Skeletal muscle satellite cell (primary cell): ENCODE results near the gene BRSK2.
"Not testable (repeated sequence)": the region's sequence is repeated elsewhere in the genome, so short reads cannot be mapped to it uniquely, and the experiment has no call there.

Experiments
- H3K27me3 ChIP-seq: 2 replicates; pipeline ENCODE4 v1.7.0; 2013; ENCODE audit warnings: low read length; ENCODE audit not compliant: control insufficient read depth, insufficient read depth
- H3K36me3 ChIP-seq: 2 replicates; pipeline ENCODE4 v1.7.0; 2013; ENCODE audit warnings: mild to moderate bottlenecking, control low read depth, low read length; ENCODE audit not compliant: insufficient read depth
- H3K4me1 ChIP-seq: 2 replicates; pipeline ENCODE4 v1.7.0; 2013; ENCODE audit warnings: low read length; ENCODE audit not compliant: control insufficient read depth, insufficient read depth
- H3K4me2 ChIP-seq: 2 replicates; pipeline ENCODE4 v1.7.0; 2013; ENCODE audit warnings: mild to moderate bottlenecking, low read length
- H3K4me3 ChIP-seq: 2 replicates; pipeline ENCODE4 v1.7.0; 2013; ENCODE audit warnings: low read length
- H3K9ac ChIP-seq: 2 replicates; pipeline ENCODE4 v1.7.0; 2013; ENCODE audit warnings: mild to moderate bottlenecking, low read depth, low read length, moderate library complexity
- H3K9me3 ChIP-seq: replicated peaks from 2 replicates; pipeline ENCODE4 v1.7.0; 2013; ENCODE audit warnings: mild to moderate bottlenecking, control low read depth, low read length

The BRSK2 gene

DNA sequence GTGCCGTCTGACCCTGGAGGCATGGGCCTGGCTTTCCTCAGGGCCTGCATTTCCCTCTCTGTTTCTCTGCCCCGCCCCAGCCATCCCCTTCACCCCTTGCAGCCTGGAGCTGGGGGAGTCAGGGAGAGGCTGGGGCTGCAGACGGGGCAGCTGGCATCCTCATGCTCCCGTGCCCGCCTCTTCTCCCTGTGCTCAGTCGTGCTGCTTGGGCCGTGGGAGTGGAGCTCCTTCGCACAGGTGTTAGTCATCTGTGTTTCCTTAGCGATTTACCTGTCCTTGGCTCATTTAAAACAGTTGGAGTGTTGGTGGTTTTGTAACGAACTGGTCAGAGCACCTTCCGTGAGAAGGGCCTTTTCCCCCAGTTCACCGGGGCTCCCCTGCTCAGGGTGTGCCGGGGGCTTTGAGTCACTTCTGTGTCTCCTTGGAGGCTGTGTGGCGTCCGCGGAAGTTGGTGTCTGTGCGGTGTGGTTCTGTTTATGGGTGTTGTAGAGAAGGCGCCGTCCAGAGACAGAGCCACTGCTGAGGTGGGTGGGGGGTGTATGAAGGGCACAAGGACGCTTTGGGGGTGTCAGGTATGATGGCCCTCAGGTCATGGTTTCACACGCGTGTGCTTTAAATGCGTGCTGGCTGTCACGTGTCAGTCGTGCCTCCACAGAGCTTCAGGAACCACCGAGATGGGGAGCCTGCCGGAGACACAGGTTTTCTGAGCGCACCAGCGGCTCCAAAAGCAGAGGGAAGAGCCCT lies 19.5 kb downstream of the BRSK2 start:
- Histone ChIP-seq H3K4me2 (no peak overlapping the region), H3K9ac (no peak overlapping the region), H3K4me1 (no peaks in the 10 kb centered on the region), H3K9me3 (no peaks in the 10 kb centered on the region), H3K4me3 (no peak overlapping the region), H3K27me3 (no peaks in the 10 kb centered on the region), H3K36me3 (no peaks in the 10 kb centered on the region)

DNA sequence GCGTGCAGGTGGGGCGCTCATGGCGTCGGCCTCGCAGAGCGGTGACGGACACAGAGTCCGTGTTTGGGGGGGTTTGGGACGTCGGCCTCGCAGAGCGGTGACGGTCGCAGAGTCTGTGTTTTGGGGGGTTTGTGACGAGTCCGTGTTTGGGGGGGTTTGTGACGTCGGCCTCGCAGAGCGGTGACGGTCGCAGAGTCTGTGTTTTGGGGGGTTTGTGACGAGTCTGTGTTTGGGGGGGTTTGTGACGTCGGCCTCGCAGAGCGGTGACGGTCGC lies 20.1 kb downstream of the BRSK2 start:
- H3K36me3 ChIP-seq, H3K4me2 ChIP-seq, H3K27me3 ChIP-seq: not testable (repeated sequence)

DNA sequence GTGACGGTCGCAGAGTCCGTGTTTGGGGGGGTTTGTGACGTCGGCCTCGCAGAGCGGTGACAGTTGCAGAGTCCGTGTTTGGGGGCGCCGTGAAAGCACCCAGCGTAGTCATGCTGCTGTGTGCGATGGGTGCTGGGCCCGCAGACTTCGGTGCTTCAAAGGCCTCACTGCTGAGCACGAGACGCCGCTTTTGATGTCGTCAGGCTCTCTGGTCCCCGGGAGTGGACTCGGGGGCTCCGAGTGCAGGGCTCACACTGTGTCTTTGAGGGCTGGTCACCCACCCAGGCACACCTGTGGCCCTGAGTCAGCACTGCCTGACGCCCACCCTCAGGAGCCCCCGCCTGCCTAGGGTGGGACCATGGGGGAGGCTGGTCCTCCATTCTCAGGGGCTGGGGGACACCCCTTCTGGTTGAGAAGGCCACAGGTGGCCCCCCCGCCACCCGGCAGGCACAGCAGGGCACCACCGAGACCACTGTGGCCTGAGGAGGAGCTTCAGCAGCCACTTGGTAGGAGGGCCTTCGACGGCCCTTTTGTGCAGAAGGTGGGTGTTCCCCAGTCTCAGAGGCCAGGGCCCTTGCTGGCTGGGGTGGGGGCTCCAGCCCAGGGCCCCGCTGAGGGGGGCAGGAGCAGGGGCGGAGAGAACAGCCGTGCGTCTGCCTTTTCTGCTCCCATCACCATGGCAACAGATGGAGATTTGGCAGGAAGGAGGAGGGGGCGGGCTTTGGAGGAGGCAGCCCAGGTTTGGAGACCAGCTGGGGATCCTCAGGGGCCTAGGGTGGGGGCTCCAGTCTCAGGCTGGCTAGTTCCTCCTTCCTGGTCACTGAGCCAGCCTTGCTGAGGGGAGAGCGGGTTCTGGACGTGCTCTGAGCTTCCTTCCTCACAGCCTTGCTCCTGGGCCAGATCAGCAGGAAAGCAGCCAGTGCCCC lies 20.9 kb downstream of the BRSK2 start:
- no peaks in the 10 kb centered on the region for H3K9me3 ChIP-seq
- H3K36me3 ChIP-seq, result no peaks in the 10 kb centered on the region
- no peaks in the 10 kb centered on the region for H3K27me3 ChIP-seq
- H3K4me3 ChIP-seq, result no peak overlapping the region
- no peaks in the 10 kb centered on the region for H3K4me1 ChIP-seq
- no peak overlapping the region for H3K9ac ChIP-seq
- no peak overlapping the region for H3K4me2 ChIP-seq

More for the DNA sequence above, 20.1 kb downstream of the BRSK2 start:
- H3K4me3 ChIP-seq, H3K4me1 ChIP-seq, H3K9ac ChIP-seq, H3K9me3 ChIP-seq: not testable (repeated sequence)

DNA sequence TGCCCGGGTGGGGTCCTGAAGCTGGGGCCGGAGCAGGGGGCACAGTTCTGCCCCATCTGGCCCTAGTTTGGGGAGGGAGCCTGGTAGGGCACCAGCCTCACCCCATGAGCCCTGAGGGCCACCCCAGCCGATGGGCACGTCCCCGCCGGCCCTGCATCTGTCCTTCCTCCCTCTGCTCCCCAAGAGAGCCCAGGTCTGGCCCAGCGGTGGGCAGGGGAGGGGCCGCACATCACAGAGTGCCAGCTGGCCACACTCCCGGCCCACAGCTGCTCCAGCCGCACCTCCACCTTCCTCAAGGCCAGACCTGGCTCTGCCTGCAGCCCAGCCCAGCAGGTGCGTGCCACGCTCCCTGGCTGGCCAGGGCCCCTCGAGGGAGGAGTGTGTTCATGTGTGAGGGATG lies 21.6 kb downstream of the BRSK2 start:
- no peaks in the 10 kb centered on the region for H3K4me1 ChIP-seq
- H3K36me3 ChIP-seq, result no peaks in the 10 kb centered on the region
- no peak overlapping the region for H3K9ac ChIP-seq
- H3K9me3 ChIP-seq, result no peaks in the 10 kb centered on the region
- no peak overlapping the region for H3K4me3 ChIP-seq
- H3K27me3 ChIP-seq, result no peaks in the 10 kb centered on the region
- H3K4me2 ChIP-seq, result no peak overlapping the region

DNA sequence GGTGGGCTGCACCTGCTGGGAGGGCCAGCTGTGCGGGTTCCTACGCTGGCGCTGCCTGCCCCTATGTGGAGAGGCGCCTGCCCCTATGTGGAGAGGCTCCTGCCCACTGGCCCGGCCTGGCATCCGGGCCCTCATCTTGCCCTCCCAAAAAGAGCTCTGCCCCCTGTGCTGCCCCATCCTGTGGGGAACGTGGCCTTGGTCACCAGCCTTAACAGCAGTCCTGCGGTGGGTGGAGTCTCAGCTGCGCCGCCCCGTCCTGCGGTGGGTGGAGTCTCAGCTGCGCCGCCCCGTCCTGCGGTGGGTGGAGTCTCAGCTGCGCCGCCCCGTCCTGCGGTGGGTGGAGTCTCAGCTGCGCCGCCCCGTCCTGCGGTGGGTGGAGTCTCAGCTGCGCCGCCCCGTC lies 22.0 kb downstream of the BRSK2 start:
- H3K9ac ChIP-seq, H3K9me3 ChIP-seq, H3K27me3 ChIP-seq, H3K4me2 ChIP-seq, H3K4me1 ChIP-seq, H3K36me3 ChIP-seq, H3K4me3 ChIP-seq: not testable (repeated sequence)

DNA sequence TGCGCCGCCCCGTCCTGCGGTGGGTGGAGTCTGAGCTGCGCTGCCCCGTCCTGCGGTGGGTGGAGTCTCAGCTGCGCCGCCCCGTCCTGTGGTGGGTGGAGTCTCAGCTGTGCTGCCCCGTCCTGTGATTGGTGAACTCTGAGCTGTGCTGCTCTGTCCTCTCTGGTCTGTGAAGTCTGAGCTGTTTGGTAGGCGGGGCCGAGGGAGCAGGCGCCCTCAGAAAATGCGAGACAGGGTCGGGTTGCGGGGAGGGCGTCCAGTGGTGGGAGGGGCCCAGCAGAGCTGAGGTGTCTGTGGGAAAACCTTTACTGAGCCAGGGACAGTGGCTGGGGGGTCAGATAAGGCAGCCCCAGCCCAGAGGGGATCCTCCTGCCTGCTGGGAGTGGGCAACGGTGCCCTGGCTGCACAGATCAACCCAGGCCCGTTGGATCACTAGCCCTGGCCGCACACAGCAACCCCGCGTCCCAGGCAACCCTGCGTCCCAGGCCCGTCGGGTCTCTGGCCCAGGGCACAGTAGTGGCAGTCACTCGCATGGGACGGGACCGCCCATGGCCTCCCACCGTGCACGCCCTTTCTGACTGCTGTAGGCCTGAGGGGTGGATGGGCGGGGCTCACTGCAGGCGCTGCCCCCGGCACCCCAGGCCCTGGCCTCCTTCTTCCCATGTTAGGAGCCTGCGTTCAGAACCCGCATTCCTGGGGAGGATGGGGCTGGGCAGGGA lies 22.8 kb downstream of the BRSK2 start:
- Histone ChIP-seq H3K4me2 (no peak overlapping the region), H3K36me3 (no peaks in the 10 kb centered on the region), H3K4me1 (no peaks in the 10 kb centered on the region), H3K27me3 (no peaks in the 10 kb centered on the region), H3K9ac (no peak overlapping the region), H3K9me3 (peaks cover 3% of the 10 kb centered on the region), H3K4me3 (no peak overlapping the region)

DNA sequence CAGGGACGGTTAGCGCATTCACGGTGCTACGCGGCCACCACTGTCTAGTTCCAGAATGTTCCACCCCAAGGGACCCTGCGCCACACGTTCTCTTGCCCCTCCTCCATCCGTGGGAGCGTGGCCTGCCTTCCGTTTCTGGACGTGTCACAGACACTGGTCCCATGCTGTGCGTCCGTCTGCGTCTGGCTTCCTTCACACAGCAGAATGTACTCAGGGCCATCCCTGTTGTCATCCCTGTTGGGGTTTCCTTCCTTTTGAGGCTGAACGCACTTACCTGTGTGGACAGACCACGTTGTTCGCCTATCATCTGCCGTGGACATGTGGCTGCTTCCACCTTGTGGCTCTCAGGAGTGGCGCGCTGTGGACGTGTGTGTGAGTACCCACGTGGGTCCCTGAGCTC lies 24.9 kb downstream of the BRSK2 start:
- H3K4me2 ChIP-seq, result no peak overlapping the region
- no peak overlapping the region for H3K9ac ChIP-seq
- no peaks in the 10 kb centered on the region for H3K4me1 ChIP-seq
- peaks cover 13% of the 10 kb centered on the region for H3K9me3 ChIP-seq
- no peaks in the 10 kb centered on the region for H3K36me3 ChIP-seq
- H3K4me3 ChIP-seq, result no peak overlapping the region
- H3K27me3 ChIP-seq, result no peaks in the 10 kb centered on the region

DNA sequence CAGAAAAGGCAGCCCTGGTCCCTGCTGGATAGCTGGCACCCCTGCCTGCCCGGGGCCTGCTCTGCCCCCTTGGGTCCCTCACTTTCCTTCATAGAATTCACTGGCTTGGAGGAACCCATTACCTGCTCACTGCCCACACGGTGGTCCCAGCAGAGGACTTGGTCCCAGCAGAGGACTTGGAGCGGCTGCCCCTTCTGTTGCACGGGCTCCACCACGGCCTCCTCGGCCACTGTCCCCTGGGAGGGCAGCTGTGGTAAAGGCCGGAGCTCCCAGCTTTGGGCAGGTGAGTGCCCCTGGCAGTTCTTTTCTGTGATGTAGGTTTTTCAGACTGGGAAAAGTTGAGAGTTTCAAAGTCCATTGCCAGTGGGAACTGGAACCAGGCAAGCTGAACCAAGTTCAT lies 25.9 kb downstream of the BRSK2 start:
- no peaks in the 10 kb centered on the region for H3K36me3 ChIP-seq
- H3K4me3 ChIP-seq, result no peak overlapping the region
- peaks cover 13% of the 10 kb centered on the region for H3K9me3 ChIP-seq
- no peaks in the 10 kb centered on the region for H3K27me3 ChIP-seq
- H3K4me1 ChIP-seq, result no peaks in the 10 kb centered on the region
- no peak overlapping the region for H3K9ac ChIP-seq
- H3K4me2 ChIP-seq, result no peak overlapping the region

DNA sequence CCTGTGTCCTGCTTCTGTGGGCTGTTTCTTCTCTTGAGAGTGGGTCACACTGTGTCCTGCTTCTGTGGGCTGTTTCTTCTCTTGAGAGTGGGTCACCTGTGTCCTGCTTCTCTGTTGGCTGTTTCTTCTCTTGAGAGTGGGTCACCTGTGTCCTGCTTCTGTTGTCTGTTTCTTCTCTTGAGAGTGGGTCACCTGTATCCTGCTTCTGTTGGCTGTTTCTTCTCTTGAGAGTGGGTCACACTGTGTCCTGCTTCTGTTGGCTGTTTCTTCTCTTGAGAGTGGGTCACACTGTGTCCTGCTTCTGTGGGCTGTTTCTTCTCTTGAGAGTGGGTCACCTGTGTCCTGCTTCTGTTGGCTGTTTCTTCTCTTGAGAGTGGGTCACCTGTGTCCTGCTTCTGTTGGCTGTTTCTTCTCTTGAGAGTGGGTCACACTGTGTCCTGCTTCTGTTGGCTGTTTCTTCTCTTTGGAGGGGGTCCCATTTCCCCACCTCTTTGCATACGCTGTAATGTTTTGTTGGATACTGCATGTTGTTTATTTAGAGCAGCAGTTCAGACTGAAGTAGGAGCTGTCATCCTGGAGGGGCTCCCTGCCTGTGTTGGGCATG lies 28.6 kb downstream of the BRSK2 start:
- not testable (repeated sequence) for H3K27me3 ChIP-seq, H3K9ac ChIP-seq, H3K36me3 ChIP-seq, H3K4me2 ChIP-seq, H3K4me1 ChIP-seq, H3K4me3 ChIP-seq
- peaks cover 13% of the 10 kb centered on the region for H3K9me3 ChIP-seq

DNA sequence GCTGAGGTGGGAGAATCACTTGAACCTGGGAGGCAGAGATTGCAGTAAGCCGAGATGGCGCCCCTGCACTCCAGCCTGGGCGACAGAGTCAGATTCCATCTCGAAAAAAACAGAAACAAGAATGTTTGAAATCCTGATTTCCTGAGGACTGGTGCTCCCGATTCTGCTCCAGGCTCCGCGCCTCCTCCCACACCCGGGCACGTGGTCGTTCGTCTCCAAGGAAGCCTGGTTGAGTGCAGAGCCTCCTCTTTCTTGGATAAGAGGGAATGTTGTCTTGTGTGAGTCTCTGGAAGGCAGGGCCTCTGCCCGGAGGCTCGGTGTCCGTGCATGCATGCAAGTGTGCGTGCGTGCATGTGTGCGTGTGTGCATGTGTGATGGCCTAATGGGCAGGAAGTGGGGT lies 30.1 kb downstream of the BRSK2 start:
- Histone ChIP-seq H3K36me3 (no peaks in the 10 kb centered on the region), H3K9me3 (peaks cover 13% of the 10 kb centered on the region), H3K4me2 (no peak overlapping the region), H3K27me3 (no peaks in the 10 kb centered on the region), H3K4me1 (no peaks in the 10 kb centered on the region), H3K4me3 (no peak overlapping the region), H3K9ac (no peak overlapping the region)

DNA sequence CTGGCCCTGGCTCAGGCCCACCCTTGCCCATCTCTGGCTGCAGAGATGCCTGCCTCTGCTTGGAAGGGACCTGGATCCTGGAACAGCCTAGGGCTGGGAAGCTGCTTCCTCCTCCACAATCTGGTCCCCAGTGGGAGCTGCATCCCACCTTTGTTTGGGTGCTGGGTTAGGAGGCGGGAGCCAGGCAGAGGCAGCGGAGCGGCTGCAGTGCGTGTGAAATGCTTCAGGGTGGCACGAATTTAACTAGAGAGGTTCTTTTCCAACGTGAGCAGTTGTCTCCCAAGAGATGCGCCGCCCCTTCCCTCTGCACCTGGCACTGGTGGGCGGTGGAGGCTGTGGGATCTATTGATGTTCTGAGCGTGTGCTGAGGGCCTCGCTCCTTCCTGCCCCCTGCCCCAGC lies 31.6 kb downstream of the BRSK2 start:
- Histone ChIP-seq H3K4me1 (no peaks in the 10 kb centered on the region), H3K36me3 (no peaks in the 10 kb centered on the region), H3K9me3 (peaks cover 13% of the 10 kb centered on the region), H3K4me3 (no peak overlapping the region), H3K4me2 (no peak overlapping the region), H3K27me3 (no peaks in the 10 kb centered on the region), H3K9ac (no peak overlapping the region)
